Activated T-cell treated with anti-CD3 and anti-CD28 coated beads, Interleukin-2, amount 50 U/mL, for 72 hours (primary cell): ENCODE results near the gene CLTC. TPM values are rescaled to one million over a fixed set of nuclear protein-coding genes. Genes with fewer than 3 reads are reported as not detected.
"Not testable (repeated sequence)": the region's sequence is repeated elsewhere in the genome, so short reads cannot be mapped to it uniquely, and the experiment has no call there.

Source experiments
- ATAC-seq, 2 donors: fragments of 150-1000 bp; cut with Tn5 transposase; replicated peaks in 1 of 2; 2 replicates each; pipeline ENCODE4 v1.10.0; 2021; ENCODE audit warnings: moderate library complexity in 2 of 2, mild to moderate bottlenecking in 1 of 2
- DNase-seq, 2 donors: peaks; one replicate each; pipeline ENCODE4 v3.0.0; 2021 to 2022; ENCODE audit warnings: mixed read lengths in 1 of 2
- H3K27ac Mint-ChIP-seq: one replicate; pipeline ENCODE4 v1.8.0; 2022; ENCODE audit warnings: mild to moderate bottlenecking, moderate library complexity, mixed read lengths
- H3K27me3 Mint-ChIP-seq: one replicate; pipeline ENCODE4 v1.8.0; 2022; ENCODE audit warnings: low read depth, mixed read lengths
- H3K36me3 Mint-ChIP-seq, 2 donors: one replicate each; pipeline ENCODE4 v1.8.0; 2022; ENCODE audit warnings: mixed read lengths in 2 of 2, mild to moderate bottlenecking in 1 of 2; ENCODE audit not compliant: insufficient read depth in 2 of 2
- H3K4me1 Mint-ChIP-seq: one replicate; pipeline ENCODE4 v1.8.0; 2022; ENCODE audit warnings: low read depth, mixed read lengths
- H3K4me3 Mint-ChIP-seq, 2 donors: one replicate each; pipeline ENCODE4 v1.8.0; 2022; ENCODE audit warnings: mild to moderate bottlenecking in 2 of 2, mixed read lengths in 2 of 2, moderate library complexity in 2 of 2
- H3K9me3 Mint-ChIP-seq, 2 donors: one replicate each; pipeline ENCODE4 v1.8.0; 2022; ENCODE audit warnings: mixed read lengths in 2 of 2
- total RNA-seq, 2 donors: library from RNA; stranded (reverse); gene quantifications; one replicate each; pipeline ENCODE4 v1.2.3, GENCODE V29; 2022

Gene CLTC
- total RNA-seq, 2 donors from 2014 or later, result 144 to 149 TPM

- Mint-ChIP-seq H3K4me3 (no peak overlapping the region), H3K27me3 (no peaks in the 10 kb centered on the region), H3K36me3 (peaks cover 0 to 3% of the 10 kb centered on the region in 2 donors), H3K9me3 (no peaks in the 10 kb centered on the region), H3K4me1 (peaks cover 57% of the 10 kb centered on the region), H3K27ac (no peak overlapping the region)
- ATAC-seq, result no peak
- no peak for DNase-seq
These were observed 18.9 kb downstream of the CLTC start for GRCh38 chr17:59638553-59638952.

- peaks cover 29% of the 10 kb centered on the region for H3K4me1 Mint-ChIP-seq
These were observed 22.2 kb downstream of the CLTC start for GRCh38 chr17:59641799-59642484.

GRCh38 chr17:59642565-59642964 is 22.9 kb downstream of the CLTC start:
- ATAC-seq, result no peak
- peak overlapping the region in 1 of 2 donors; percentile 76 for H3K4me3 Mint-ChIP-seq
- no peaks in the 10 kb centered on the region for H3K9me3 Mint-ChIP-seq
- H3K27me3 Mint-ChIP-seq, result no peaks in the 10 kb centered on the region
- DNase-seq, result no peak
- H3K27ac Mint-ChIP-seq, result peak overlapping the region; percentile 90
- peaks cover 29% of the 10 kb centered on the region for H3K4me1 Mint-ChIP-seq
- peaks cover 4 to 32% of the 10 kb centered on the region in 2 donors for H3K36me3 Mint-ChIP-seq

More at GRCh38 chr17:59641799-59642484, 22.2 kb downstream of the CLTC start:
- ATAC-seq (peak; percentile 94 to 98), DNase-seq (no peak)
- H3K4me3 Mint-ChIP-seq, result peak overlapping the region; percentile 57 to 76
- H3K9me3 Mint-ChIP-seq, result no peaks in the 10 kb centered on the region
- H3K27ac Mint-ChIP-seq, result peak overlapping the region; percentile 19
- no peaks in the 10 kb centered on the region for H3K27me3 Mint-ChIP-seq
- H3K36me3 Mint-ChIP-seq, result peaks cover 2 to 26% of the 10 kb centered on the region in 2 donors

GRCh38 chr17:59643159-59644140 is 23.8 kb downstream of the CLTC start:
- Mint-ChIP-seq H3K27me3 (no peaks in the 10 kb centered on the region), H3K4me3 (no peak overlapping the region), H3K36me3 (peaks cover 4 to 33% of the 10 kb centered on the region in 2 donors), H3K9me3 (no peaks in the 10 kb centered on the region), H3K4me1 (peaks cover 34% of the 10 kb centered on the region), H3K27ac (peak overlapping the region; percentile 90)
- ATAC-seq, result no peak
- no peak for DNase-seq

- peaks cover 8 to 44% of the 10 kb centered on the region in 2 donors for H3K36me3 Mint-ChIP-seq
- H3K4me3 Mint-ChIP-seq, result no peak overlapping the region
- ATAC-seq, result no peak
- H3K27me3 Mint-ChIP-seq, result no peaks in the 10 kb centered on the region
- H3K4me1 Mint-ChIP-seq, result peaks cover 45% of the 10 kb centered on the region
- H3K27ac Mint-ChIP-seq, result peak overlapping the region; percentile 51
- H3K9me3 Mint-ChIP-seq, result no peaks in the 10 kb centered on the region
- no peak for DNase-seq
These were observed 27.6 kb downstream of the CLTC start for GRCh38 chr17:59647288-59647687.

- Mint-ChIP-seq H3K27me3 (no peaks in the 10 kb centered on the region), H3K4me3 (no peak overlapping the region), H3K27ac (no peak overlapping the region), H3K36me3 (peaks cover 10 to 37% of the 10 kb centered on the region in 2 donors), H3K4me1 (peaks cover 34% of the 10 kb centered on the region), H3K9me3 (no peaks in the 10 kb centered on the region)
- DNase-seq (no peak), ATAC-seq (no peak)
These were observed 30.2 kb downstream of the CLTC start for GRCh38 chr17:59649886-59650285.

GRCh38 chr17:59650642-59651041 is 30.9 kb downstream of the CLTC start:
- ATAC-seq (peak in 1 of 2 donors; percentile 15), DNase-seq (no peak)

GRCh38 chr17:59651346-59651745 is 31.7 kb downstream of the CLTC start:
- H3K9me3 Mint-ChIP-seq, result no peaks in the 10 kb centered on the region
- no peak overlapping the region for H3K4me3 Mint-ChIP-seq
- no peak overlapping the region for H3K27ac Mint-ChIP-seq
- no peaks in the 10 kb centered on the region for H3K27me3 Mint-ChIP-seq
- H3K4me1 Mint-ChIP-seq, result peaks cover 34% of the 10 kb centered on the region
- peaks cover 8 to 36% of the 10 kb centered on the region in 2 donors for H3K36me3 Mint-ChIP-seq
- ATAC-seq, result no peak
- no peak for DNase-seq

More at GRCh38 chr17:59650642-59651041, 30.9 kb downstream of the CLTC start:
- Mint-ChIP-seq H3K27me3 (no peaks in the 10 kb centered on the region), H3K4me3 (no peak overlapping the region), H3K27ac (peak overlapping the region; percentile 86), H3K36me3 (peaks cover 8 to 36% of the 10 kb centered on the region in 2 donors), H3K4me1 (peaks cover 34% of the 10 kb centered on the region), H3K9me3 (no peaks in the 10 kb centered on the region)

GRCh38 chr17:59652119-59652518 is 32.4 kb downstream of the CLTC start:
- H3K27me3 Mint-ChIP-seq, result no peaks in the 10 kb centered on the region

GRCh38 chr17:59656624-59657023 is 36.9 kb downstream of the CLTC start:
- H3K9me3 Mint-ChIP-seq, H3K27ac Mint-ChIP-seq, H3K4me3 Mint-ChIP-seq, H3K27me3 Mint-ChIP-seq, DNase-seq, H3K4me1 Mint-ChIP-seq, ATAC-seq: not testable (repeated sequence)
- H3K36me3 Mint-ChIP-seq, result peaks cover 13 to 31% of the 10 kb centered on the region in 2 donors

More at GRCh38 chr17:59652119-59652518, 32.4 kb downstream of the CLTC start:
- DNase-seq, result no peak
- ATAC-seq, result no peak
- peaks cover 34% of the 10 kb centered on the region for H3K4me1 Mint-ChIP-seq
- H3K9me3 Mint-ChIP-seq, result no peaks in the 10 kb centered on the region
- H3K36me3 Mint-ChIP-seq, result peaks cover 8 to 30% of the 10 kb centered on the region in 2 donors
- H3K4me3 Mint-ChIP-seq, result no peak overlapping the region
- H3K27ac Mint-ChIP-seq, result peak overlapping the region; percentile 49

- Mint-ChIP-seq H3K4me3 (no peak overlapping the region), H3K9me3 (no peaks in the 10 kb centered on the region), H3K27ac (no peak overlapping the region), H3K36me3 (peaks cover 8 to 40% of the 10 kb centered on the region in 2 donors), H3K4me1 (peaks cover 25% of the 10 kb centered on the region), H3K27me3 (no peaks in the 10 kb centered on the region)
- ATAC-seq, result no peak
- DNase-seq, result no peak
These were observed 46.5 kb downstream of the CLTC start for GRCh38 chr17:59666235-59666634.

GRCh38 chr17:59668816-59669215 is 49.1 kb downstream of the CLTC start:
- peaks cover 5 to 40% of the 10 kb centered on the region in 2 donors for H3K36me3 Mint-ChIP-seq
- H3K4me3 Mint-ChIP-seq, result peak overlapping the region in 1 of 2 donors; percentile 53
- no peaks in the 10 kb centered on the region for H3K27me3 Mint-ChIP-seq

GRCh38 chr17:59669411-59669810 is 49.7 kb downstream of the CLTC start:
- H3K9me3 Mint-ChIP-seq, result no peaks in the 10 kb centered on the region
- H3K27ac Mint-ChIP-seq, result peak overlapping the region; percentile 94
- DNase-seq, result no peak
- no peak for ATAC-seq
- peaks cover 25% of the 10 kb centered on the region for H3K4me1 Mint-ChIP-seq
- H3K36me3 Mint-ChIP-seq, result peaks cover 5 to 35% of the 10 kb centered on the region in 2 donors
- no peak overlapping the region for H3K4me3 Mint-ChIP-seq
- no peaks in the 10 kb centered on the region for H3K27me3 Mint-ChIP-seq

More at GRCh38 chr17:59668816-59669215, 49.1 kb downstream of the CLTC start:
- peak overlapping the region; percentile 83 for H3K27ac Mint-ChIP-seq
- ATAC-seq, result no peak
- H3K4me1 Mint-ChIP-seq, result peaks cover 25% of the 10 kb centered on the region
- DNase-seq, result no peak
- H3K9me3 Mint-ChIP-seq, result no peaks in the 10 kb centered on the region
